HEK293 (cell line): ENCODE measurements around the gene ILKAP.
A peak's percentile ranks its signal among the peaks of the same experiment; 100 is the strongest.

Source experiments
- CTCF ChIA-PET: fragments of 350-600 bp; formaldehyde crosslinking; extraction: SDS; loops from one replicate; lab custom pipeline; 2021; ENCODE audit warnings: antibody characterized with exemption; lab: Yijun Ruan, JAX
- POLR2A ChIA-PET: fragments of 300-600 bp; formaldehyde crosslinking; extraction: SDS; loops from one replicate; lab custom pipeline; 2020; ENCODE audit warnings: antibody characterized with exemption, inconsistent platforms; lab: Yijun Ruan, JAX
- H3K27ac ChIP-seq: fragments of 200-500 bp; sonication (Bioruptor generic); 2 replicates; pipeline ENCODE4 v1.5.1; 2014; ENCODE audit warnings: low read depth, low read length, control low read depth, inconsistent platforms; ENCODE audit errors: extremely low read depth
- H3K36me3 ChIP-seq, 2 experiments: fragments of 200-500 bp in 1 of 2; sonication (Bioruptor generic) in 1 of 2; 1 replicate in 1 of 2; 2 replicates in 1 of 2; pipeline ENCODE4 v1.5.1; 2014 to 2017; ENCODE audit warnings: inconsistent platforms in 2 of 2, low read length in 2 of 2; ENCODE audit not compliant: control insufficient read depth in 2 of 2, insufficient read depth in 1 of 2
- H3K4me1 ChIP-seq: fragments of 200-500 bp; sonication (Bioruptor generic); 2 replicates; pipeline ENCODE4 v1.5.1; 2014; ENCODE audit warnings: mild to moderate bottlenecking, low read length, inconsistent platforms; ENCODE audit not compliant: control insufficient read depth, insufficient read depth
- H3K4me3 ChIP-seq: 2 replicates; pipeline ENCODE4 v1.5.1; 2011; ENCODE audit warnings: low read depth, mild to moderate bottlenecking, control low read depth, low read length, moderate library complexity
- H3K9me3 ChIP-seq: fragments of 200-500 bp; sonication (Bioruptor generic); 2 replicates; pipeline ENCODE4 v1.5.1; 2014; ENCODE audit warnings: low read depth, low read length, inconsistent platforms; ENCODE audit not compliant: control insufficient read depth, insufficient read depth
- EGR2 ChIP-seq: fragments of 450-650 bp; formaldehyde crosslinking; IDR thresholded peaks from 2 replicates; pipeline ENCODE4 v1.5.1; 2016; ENCODE audit warnings: low read depth, missing biosample characterization, missing genetic modification characterization
- IKZF3 ChIP-seq: fragments of 450-650 bp; IDR thresholded peaks from 2 replicates; pipeline ENCODE4 v1.5.0; 2018; ENCODE audit warnings: missing biosample characterization, mild to moderate bottlenecking, missing genetic modification characterization, moderate library complexity
- MEIS1 ChIP-seq: sonication (generic); formaldehyde crosslinking; IDR thresholded peaks from 2 replicates; pipeline ENCODE4 v1.8.1; 2022; ENCODE audit warnings: missing genetic modification reagents, mild to moderate bottlenecking, borderline replicate concordance
- MZF1 ChIP-seq: fragments of 450-650 bp; formaldehyde crosslinking; IDR thresholded peaks from 2 replicates; pipeline ENCODE4 v1.5.1; 2017; ENCODE audit warnings: missing biosample characterization, missing genetic modification characterization, borderline replicate concordance
- TCF7L2 ChIP-seq: IDR thresholded peaks from 2 replicates; pipeline ENCODE4 v1.6.1; 2011; ENCODE audit warnings: low read depth, mild to moderate bottlenecking, inconsistent platforms, low read length, moderate library complexity, borderline replicate concordance
- ZBTB10 ChIP-seq: fragments of 450-650 bp; formaldehyde crosslinking; IDR thresholded peaks from 2 replicates; pipeline ENCODE4 v1.5.1; 2016; ENCODE audit warnings: missing biosample characterization, missing genetic modification characterization
- ZBTB17 ChIP-seq: fragments of 450-650 bp; formaldehyde crosslinking; IDR thresholded peaks from 2 replicates; pipeline ENCODE4 v1.5.1; 2016; ENCODE audit warnings: missing biosample characterization, missing genetic modification characterization
- ZNF10 ChIP-seq: fragments of 450-650 bp; formaldehyde crosslinking; IDR thresholded peaks from 2 replicates; pipeline ENCODE4 v1.5.1; 2017; ENCODE audit warnings: missing biosample characterization, missing genetic modification characterization
- ZNF280D ChIP-seq: fragments of 450-650 bp; formaldehyde crosslinking; IDR thresholded peaks from 2 replicates; pipeline ENCODE4 v1.5.1; 2016; ENCODE audit warnings: missing biosample characterization, missing genetic modification characterization
- ZNF292 ChIP-seq: fragments of 450-650 bp; formaldehyde crosslinking; IDR thresholded peaks from 2 replicates; pipeline ENCODE4 v1.5.1; 2016; ENCODE audit warnings: low read depth, missing biosample characterization, missing genetic modification characterization, borderline replicate concordance
- ZNF341 ChIP-seq: fragments of 450-650 bp; formaldehyde crosslinking; IDR thresholded peaks from 2 replicates; pipeline ENCODE4; 2016; ENCODE audit warnings: low read depth, missing biosample characterization, missing genetic modification characterization
- ZNF366 ChIP-seq: fragments of 450-650 bp; formaldehyde crosslinking; conservative IDR thresholded peaks from 2 replicates; pipeline ENCODE4 v1.5.1; 2016; ENCODE audit warnings: missing biosample characterization, missing genetic modification characterization
- ZNF37A ChIP-seq: fragments of 450-650 bp; IDR thresholded peaks from 2 replicates; pipeline ENCODE4 v1.5.1; 2018; ENCODE audit warnings: missing biosample characterization, missing genetic modification characterization
- ZNF449 ChIP-seq: fragments of 450-650 bp; formaldehyde crosslinking; IDR thresholded peaks from 2 replicates; pipeline ENCODE4 v1.5.1; 2017; ENCODE audit warnings: missing biosample characterization, mild to moderate bottlenecking, missing genetic modification characterization, moderate library complexity
- ZNF488 ChIP-seq: fragments of 450-650 bp; formaldehyde crosslinking; IDR thresholded peaks from 2 replicates; pipeline ENCODE4 v1.5.1; 2016; ENCODE audit warnings: missing biosample characterization, missing genetic modification characterization
- ZNF530 ChIP-seq: fragments of 450-650 bp; formaldehyde crosslinking; IDR thresholded peaks from 2 replicates; pipeline ENCODE4 v1.5.1; 2016; ENCODE audit warnings: low read depth, missing biosample characterization, missing genetic modification characterization
- ZNF600 ChIP-seq: fragments of 450-650 bp; formaldehyde crosslinking; IDR thresholded peaks from 2 replicates; pipeline ENCODE4 v1.5.1; 2016; ENCODE audit warnings: missing biosample characterization, missing genetic modification characterization
- ZNF626 ChIP-seq: fragments of 450-650 bp; sonication (Bioruptor Pico); formaldehyde crosslinking; IDR thresholded peaks from 2 replicates; pipeline ENCODE4 v1.5.1; 2018; ENCODE audit warnings: missing biosample characterization, missing genetic modification characterization, inconsistent platforms
- ZNF707 ChIP-seq: fragments of 450-650 bp; formaldehyde crosslinking; IDR thresholded peaks from 2 replicates; pipeline ENCODE4 v1.5.1; 2016; ENCODE audit warnings: missing biosample characterization, missing genetic modification characterization
- ZNF830 ChIP-seq: fragments of 450-650 bp; IDR thresholded peaks from 2 replicates; pipeline ENCODE4 v1.5.0; 2018; ENCODE audit warnings: missing biosample characterization, missing genetic modification characterization, low read depth, mild to moderate bottlenecking, moderate library complexity

ILKAP gene

GRCh38 chr2:238136820-238137537 lies 66.5 kb downstream of the ILKAP start:
- H3K9me3 ChIP-seq: no peaks in the 10 kb centered on the region
- POLR2A ChIA-PET: no interaction called here
- no peak overlapping the region for H3K4me3 ChIP-seq
- H3K36me3 ChIP-seq: no peaks in the 10 kb centered on the region
- TF ChIP-seq ZNF37A (tag by site-specific recombination): no peak
- peak; percentile 97 for TF ChIP-seq ZNF449 (tag by site-specific recombination)
- no peak overlapping the region for H3K27ac ChIP-seq
- H3K4me1 ChIP-seq: no peaks in the 10 kb centered on the region
- CTCF ChIA-PET: no interaction called here

GRCh38 chr2:238135601-238136150 lies 67.8 kb downstream of the ILKAP start:
- no peaks in the 10 kb centered on the region for H3K4me1 ChIP-seq
- CTCF ChIA-PET: no interaction called here

GRCh38 chr2:238134393-238134785 lies 69.1 kb downstream of the ILKAP start:
- Histone ChIP-seq H3K36me3 (no peaks in the 10 kb centered on the region), H3K27ac (no peak overlapping the region), H3K4me3 (no peak overlapping the region), H3K4me1 (no peaks in the 10 kb centered on the region)
- CTCF ChIA-PET: interaction anchor here (0.6 kb wide), 1 partner anchor 356 kb away, joined by 3 read pairs; no protein-coding TSS in a partner anchor
- TF ChIP-seq ZNF830 (tag by site-specific recombination): no peak
- no peak for TF ChIP-seq TCF7L2
- no peak for TF ChIP-seq ZBTB17 (tag by site-specific recombination)
- TF ChIP-seq MZF1 (tag by site-specific recombination): no peak
- TF ChIP-seq MEIS1 (CRISPR knock-in tag): no peak
- no peak for TF ChIP-seq ZNF366 (tag by site-specific recombination)
- no peak for TF ChIP-seq ZNF530 (tag by site-specific recombination)
- TF ChIP-seq ZNF488 (tag by site-specific recombination): no peak
- no peak for TF ChIP-seq ZNF707 (tag by site-specific recombination)
- no peak for TF ChIP-seq EGR2 (tag by site-specific recombination)
- no peak for TF ChIP-seq ZBTB10 (tag by site-specific recombination)
- no peak for TF ChIP-seq IKZF3
- no peak for TF ChIP-seq ZNF341 (tag by site-specific recombination)
- no peak for TF ChIP-seq ZNF10 (tag by site-specific recombination)
- TF ChIP-seq, all 188 proteins: peak for 0
- no peaks in the 10 kb centered on the region for H3K9me3 ChIP-seq
- POLR2A ChIA-PET: no interaction called here

More at GRCh38 chr2:238135601-238136150, 67.8 kb downstream of the ILKAP start:
- no peaks in the 10 kb centered on the region for H3K9me3 ChIP-seq
- POLR2A ChIA-PET: no interaction called here
- H3K4me3 ChIP-seq: no peak overlapping the region
- H3K27ac ChIP-seq: no peak overlapping the region
- TF ChIP-seq ZNF280D (no peak), ZNF292 (tag by site-specific recombination) (no peak), ZNF626 (tag by site-specific recombination) (no peak), ZNF600 (tag by site-specific recombination) (no peak)
- TF ChIP-seq, all 188 proteins: peak for 0
- H3K36me3 ChIP-seq: no peaks in the 10 kb centered on the region
